Kidney (tissue), 14 donors: Measurements from ENCODE around the gene KIF18A. TPM values are rescaled to one million over a fixed set of nuclear protein-coding genes. Genes with fewer than 3 reads are reported as not detected.

Experiments
- DNase-seq, 5 donors: peaks; one replicate each; pipeline ENCODE4 v3.0.0-alpha.2; 2013 to 2020
- FAIRE-seq: peaks from 2 replicates; lab custom pipeline; 2012; peaks lifted over from hg19 to GRCh38; lab: Jason Lieb, UNC
- H3K27ac ChIP-seq, 2 donors: one replicate each; pipeline ENCODE4 v1.7.0; 2013; ENCODE audit warnings: low read depth in 2 of 2, low read length in 2 of 2, inconsistent platforms in 1 of 2
- H3K27me3 ChIP-seq: one replicate; pipeline ENCODE4 v1.7.1; 2013; ENCODE audit warnings: low read length, inconsistent platforms; ENCODE audit not compliant: control insufficient read depth, insufficient read depth
- H3K36me3 ChIP-seq, 3 donors: one replicate each; pipeline versions ENCODE4 v1.7.0 to v1.7.1; 2013; ENCODE audit warnings: low read length in 3 of 3, control low read depth in 1 of 3, inconsistent platforms in 1 of 3; ENCODE audit not compliant: insufficient read depth in 3 of 3, control insufficient read depth in 2 of 3
- H3K4me1 ChIP-seq, 3 donors: one replicate each; pipeline versions ENCODE4 v1.7.0 to v1.7.1; 2013; ENCODE audit warnings: low read length in 3 of 3, inconsistent platforms in 1 of 3, low read depth in 1 of 3; ENCODE audit not compliant: control insufficient read depth in 2 of 3, insufficient read depth in 2 of 3
- H3K4me3 ChIP-seq, 3 donors: one replicate each; pipeline versions ENCODE4 v1.7.0 to v1.8.1; 2013; ENCODE audit warnings: low read length in 3 of 3, control low read depth in 1 of 3, inconsistent platforms in 1 of 3
- H3K9ac ChIP-seq, 3 donors: one replicate each; pipeline versions ENCODE4 v1.7.0 to v1.7.1; 2013; ENCODE audit warnings: low read length in 3 of 3, control low read depth in 1 of 3, inconsistent platforms in 1 of 3
- H3K9me3 ChIP-seq, 3 donors: one replicate each; pipeline versions ENCODE4 v1.7.0 to v1.7.1; 2013; ENCODE audit warnings: low read length in 3 of 3, control low read depth in 1 of 3, inconsistent platforms in 1 of 3; ENCODE audit not compliant: control insufficient read depth in 2 of 3, insufficient read depth in 1 of 3
- intact Hi-C: fragments of 100-400 bp; cut with DNase I; formaldehyde crosslinking; loops from one replicate; pipeline ENCODE4 v1.11.1; 2022
- polyA plus RNA-seq: library from polyadenylated mRNA; stranded (reverse); fragments of 350-450 nt; fragmentation: Illumina TruSeq; extraction: RNeasy Lipid Tissue Mini Kit (QIAGEN cat#74804); gene quantifications from one replicate; pipeline ENCODE4 v1.2.3, GENCODE V29; 2014; ENCODE audit warnings: low read depth, low replicate concordance; ENCODE audit not compliant: insufficient read depth
- total RNA-seq: library from RNA; stranded (reverse); fragmentation: NEBNext Ultra II Directional; extraction: Animal tissue kit (Norgen Biotek cat#: 25700); gene quantifications from one replicate; pipeline ENCODE4 v1.2.1, GENCODE V29; 2021
- TF ChIP-seq, protein P1 (sequence below): IDR thresholded peaks from 3 replicates; pipeline ENCODE4 v1.5.1; 2012; ENCODE audit warnings: mild to moderate bottlenecking, moderate library complexity, borderline replicate concordance; ENCODE audit not compliant: insufficient read depth; ENCODE audit errors: extremely low read depth
- donor health status: control.
- donor health status: control.
- donor health status: control.
- donor health status: control.
- donor health status: control.
- donor health status: DM: yes; HTN: yes; CAD: no.
- donor health status: Normal renal cell carcinoma (clear cell type).

Gene KIF18A
- total and polyA plus RNA-seq, 2 donors from 2014 or later = 0.39 to 0.50 TPM

GRCh38 chr11:28123151-28123581 is 15.2 kb upstream of the KIF18A start:
- Histone ChIP-seq H3K27ac (no peak overlapping the region), H3K9ac (no peak overlapping the region), H3K36me3 (no peaks in the 10 kb centered on the region), H3K4me1 (no peaks in the 10 kb centered on the region), H3K9me3 (no peaks in the 10 kb centered on the region), H3K4me3 (no peak overlapping the region), H3K27me3 (no peaks in the 10 kb centered on the region)
- intact Hi-C loops = no loop called here
- FAIRE-seq = no peak
- no peak for DNase-seq
- TF ChIP-seq, protein P1, sequence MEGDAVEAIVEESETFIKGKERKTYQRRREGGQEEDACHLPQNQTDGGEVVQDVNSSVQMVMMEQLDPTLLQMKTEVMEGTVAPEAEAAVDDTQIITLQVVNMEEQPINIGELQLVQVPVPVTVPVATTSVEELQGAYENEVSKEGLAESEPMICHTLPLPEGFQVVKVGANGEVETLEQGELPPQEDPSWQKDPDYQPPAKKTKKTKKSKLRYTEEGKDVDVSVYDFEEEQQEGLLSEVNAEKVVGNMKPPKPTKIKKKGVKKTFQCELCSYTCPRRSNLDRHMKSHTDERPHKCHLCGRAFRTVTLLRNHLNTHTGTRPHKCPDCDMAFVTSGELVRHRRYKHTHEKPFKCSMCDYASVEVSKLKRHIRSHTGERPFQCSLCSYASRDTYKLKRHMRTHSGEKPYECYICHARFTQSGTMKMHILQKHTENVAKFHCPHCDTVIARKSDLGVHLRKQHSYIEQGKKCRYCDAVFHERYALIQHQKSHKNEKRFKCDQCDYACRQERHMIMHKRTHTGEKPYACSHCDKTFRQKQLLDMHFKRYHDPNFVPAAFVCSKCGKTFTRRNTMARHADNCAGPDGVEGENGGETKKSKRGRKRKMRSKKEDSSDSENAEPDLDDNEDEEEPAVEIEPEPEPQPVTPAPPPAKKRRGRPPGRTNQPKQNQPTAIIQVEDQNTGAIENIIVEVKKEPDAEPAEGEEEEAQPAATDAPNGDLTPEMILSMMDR = no peak

- no peak overlapping the region for H3K27ac ChIP-seq
- H3K27me3 ChIP-seq = no peaks in the 10 kb centered on the region
- TF ChIP-seq, protein P1 = no peak
- H3K4me3 ChIP-seq = no peak overlapping the region
- intact Hi-C loops = no loop called here
- DNase-seq (no peak), FAIRE-seq (no peak)
- no peaks in the 10 kb centered on the region for H3K9me3 ChIP-seq
- peaks cover 0 to 2% (median 0%) of the 10 kb centered on the region in 3 donors for H3K36me3 ChIP-seq
- H3K9ac ChIP-seq = no peak overlapping the region
- H3K4me1 ChIP-seq = no peaks in the 10 kb centered on the region
These were observed 9.8 kb upstream of the KIF18A start for GRCh38 chr11:28117712-28118111.

DNA sequence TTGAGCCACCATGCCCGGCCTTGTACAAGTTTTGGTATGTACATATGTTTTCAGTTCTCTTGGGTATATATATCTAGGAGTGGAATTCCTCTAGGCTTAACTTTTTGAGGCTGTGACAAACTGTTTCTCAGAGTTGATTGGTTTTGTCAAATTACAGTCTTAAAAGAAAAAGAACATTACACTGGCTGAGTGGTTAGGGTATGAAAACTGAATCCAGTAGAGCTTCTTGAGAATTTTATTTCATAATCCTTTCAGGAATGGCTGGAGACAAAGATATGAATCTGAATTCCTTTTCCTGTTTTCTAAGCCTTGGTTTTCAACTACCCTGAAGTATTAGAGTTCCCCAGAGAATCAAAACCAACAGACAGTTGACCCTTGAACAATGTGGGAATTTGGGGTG is 6.8 kb upstream of the KIF18A start:
- peaks cover 0 to 1% (median 0%) of the 10 kb centered on the region in 3 donors for H3K4me1 ChIP-seq
- intact Hi-C loops = no loop called here
- H3K4me3 ChIP-seq = no peak overlapping the region
- no peak overlapping the region for H3K27ac ChIP-seq
- FAIRE-seq (no peak), DNase-seq (no peak)
- no peaks in the 10 kb centered on the region for H3K9me3 ChIP-seq
- no peaks in the 10 kb centered on the region for H3K27me3 ChIP-seq
- H3K9ac ChIP-seq = no peak overlapping the region
- H3K36me3 ChIP-seq = peaks cover 0 to 2% (median 0%) of the 10 kb centered on the region in 3 donors
- TF ChIP-seq, protein P1 = no peak

- TF ChIP-seq, protein P1 = no peak
- no peaks in the 10 kb centered on the region for H3K27me3 ChIP-seq
- peaks cover 0 to 7% (median 1%) of the 10 kb centered on the region in 3 donors for H3K4me1 ChIP-seq
- H3K9me3 ChIP-seq = no peaks in the 10 kb centered on the region
- H3K9ac ChIP-seq = no peak overlapping the region
- H3K27ac ChIP-seq = no peak overlapping the region
- no peak for DNase-seq
- no peak for FAIRE-seq
- H3K4me3 ChIP-seq = no peak overlapping the region
- H3K36me3 ChIP-seq = peaks cover 0 to 2% (median 0%) of the 10 kb centered on the region in 3 donors
- intact Hi-C loops = no loop called here
These were observed 6.2 kb upstream of the KIF18A start for GRCh38 chr11:28114116-28114515.
